ENCODE data around the gene ILDR2.

GRCh38 chr1:166947398-166948043 lies 27.8 kb downstream of the ILDR2 start:
- TF ChIP-seq, protein P1, sequence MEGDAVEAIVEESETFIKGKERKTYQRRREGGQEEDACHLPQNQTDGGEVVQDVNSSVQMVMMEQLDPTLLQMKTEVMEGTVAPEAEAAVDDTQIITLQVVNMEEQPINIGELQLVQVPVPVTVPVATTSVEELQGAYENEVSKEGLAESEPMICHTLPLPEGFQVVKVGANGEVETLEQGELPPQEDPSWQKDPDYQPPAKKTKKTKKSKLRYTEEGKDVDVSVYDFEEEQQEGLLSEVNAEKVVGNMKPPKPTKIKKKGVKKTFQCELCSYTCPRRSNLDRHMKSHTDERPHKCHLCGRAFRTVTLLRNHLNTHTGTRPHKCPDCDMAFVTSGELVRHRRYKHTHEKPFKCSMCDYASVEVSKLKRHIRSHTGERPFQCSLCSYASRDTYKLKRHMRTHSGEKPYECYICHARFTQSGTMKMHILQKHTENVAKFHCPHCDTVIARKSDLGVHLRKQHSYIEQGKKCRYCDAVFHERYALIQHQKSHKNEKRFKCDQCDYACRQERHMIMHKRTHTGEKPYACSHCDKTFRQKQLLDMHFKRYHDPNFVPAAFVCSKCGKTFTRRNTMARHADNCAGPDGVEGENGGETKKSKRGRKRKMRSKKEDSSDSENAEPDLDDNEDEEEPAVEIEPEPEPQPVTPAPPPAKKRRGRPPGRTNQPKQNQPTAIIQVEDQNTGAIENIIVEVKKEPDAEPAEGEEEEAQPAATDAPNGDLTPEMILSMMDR (IDR thresholded peaks at IDR 0.05; ENCODE audit: insufficient read depth, low read length): no peak
- TF ChIP-seq GABPA (IDR thresholded peaks at IDR 0.05; ENCODE audit: low read depth): no peak
